Left lung (tissue), 10 donors: ENCODE measurements around the gene KCNT1. TPM values are rescaled to one million over a fixed set of nuclear protein-coding genes. Genes with fewer than 3 reads are reported as not detected.

Experiments
- ATAC-seq: fragments of 200-7000 bp; cut with Tn5 transposase; one replicate; pipeline ENCODE4 v1.9.1; 2020; ENCODE audit warnings: moderate library complexity
- DNase-seq, 4 donors: peaks; one replicate each; pipeline ENCODE4 v3.0.0-alpha.2; 2013 to 2020
- H3K27ac ChIP-seq, 2 donors: fragments of 200-600 bp; sonication (generic) in 1 of 2; one replicate each; pipeline versions ENCODE4 v1.5.0 to v1.8.0; 2020 to 2021
- H3K27me3 ChIP-seq, 2 donors: fragments of 200-600 bp; sonication (generic) in 1 of 2; one replicate each; pipeline versions ENCODE4 v1.5.0 to v1.8.0; 2020 to 2021
- H3K36me3 ChIP-seq, 2 donors: fragments of 200-600 bp; sonication (generic) in 1 of 2; one replicate each; pipeline versions ENCODE4 v1.5.0 to v1.8.0; 2020 to 2021
- H3K4me1 ChIP-seq, 2 donors: fragments of 200-600 bp; one replicate each; pipeline ENCODE4 v1.8.0; 2021
- H3K4me3 ChIP-seq, 2 donors: fragments of 200-600 bp; sonication (generic) in 1 of 2; one replicate each; pipeline versions ENCODE4 v1.5.0 to v1.8.0; 2020 to 2021; ENCODE audit warnings: mild to moderate bottlenecking in 1 of 2
- H3K9me3 ChIP-seq, 2 donors: fragments of 200-600 bp; sonication (generic) in 1 of 2; one replicate each; pipeline versions ENCODE4 v1.5.0 to v1.8.0; 2020 to 2021
- intact Hi-C, 2 donors: fragments of 100-400 bp; cut with DNase I; formaldehyde crosslinking; loops; one replicate each; pipeline versions ENCODE4 v1.11.2 to v1.14.2; 2022
- polyA plus RNA-seq, 6 donors: library from polyadenylated mRNA; unstranded; fragments of 120-200 nt; gene quantifications; one replicate each; pipeline ENCODE4 v1.2.1, GENCODE V29; 2013; ENCODE audit not compliant: insufficient read length in 6 of 6
- total RNA-seq, 2 donors: library from RNA; stranded (reverse); fragmentation: NEBNext Ultra II Directional; extraction: Animal tissue kit (Norgen Biotek cat#: 25700); gene quantifications; one replicate each; pipeline ENCODE4 v1.2.1, GENCODE V29; 2021
- TF ChIP-seq, protein P1 (sequence below), 2 donors: fragments of 200-600 bp; sonication (generic) in 1 of 2; IDR thresholded peaks; one replicate each; pipeline versions ENCODE4 v1.5.0 to v1.8.0; 2021; ENCODE audit warnings: antibody characterized with exemption in 2 of 2
- donor health status: DM: no; HTN: yes; CAD: no.
- donor health status: DM: no; HTN: no; CAD: no.

Gene KCNT1
- total and polyA plus RNA-seq, 8 donors, result 0.26 to 0.89 (median 0.41) TPM

DNA sequence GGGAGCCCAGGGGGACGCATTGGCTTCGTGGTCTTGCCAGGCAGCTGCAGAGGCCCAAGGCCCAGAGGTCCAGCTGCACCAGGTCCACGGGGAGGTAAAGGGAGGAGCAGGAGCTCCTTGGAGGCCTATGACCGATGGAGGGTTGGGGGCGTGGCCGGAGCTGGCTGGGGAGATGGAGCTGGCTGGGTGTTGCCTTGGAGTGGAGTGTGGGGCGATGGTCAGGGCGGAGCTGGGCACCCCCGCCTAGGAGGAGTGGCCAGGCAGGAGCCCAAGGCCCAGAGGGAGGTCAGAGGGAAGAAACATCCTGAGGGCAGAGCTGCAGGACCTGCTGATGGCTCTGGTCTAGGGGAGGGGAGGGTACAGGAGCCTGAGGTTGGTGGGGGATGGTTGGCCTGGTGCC lies 44.6 kb downstream of the KCNT1 start:
- H3K4me1 ChIP-seq, result no peaks in the 10 kb centered on the region
- H3K36me3 ChIP-seq, result no peaks in the 10 kb centered on the region
- H3K4me3 ChIP-seq, result no peak overlapping the region
- TF ChIP-seq, protein P1, sequence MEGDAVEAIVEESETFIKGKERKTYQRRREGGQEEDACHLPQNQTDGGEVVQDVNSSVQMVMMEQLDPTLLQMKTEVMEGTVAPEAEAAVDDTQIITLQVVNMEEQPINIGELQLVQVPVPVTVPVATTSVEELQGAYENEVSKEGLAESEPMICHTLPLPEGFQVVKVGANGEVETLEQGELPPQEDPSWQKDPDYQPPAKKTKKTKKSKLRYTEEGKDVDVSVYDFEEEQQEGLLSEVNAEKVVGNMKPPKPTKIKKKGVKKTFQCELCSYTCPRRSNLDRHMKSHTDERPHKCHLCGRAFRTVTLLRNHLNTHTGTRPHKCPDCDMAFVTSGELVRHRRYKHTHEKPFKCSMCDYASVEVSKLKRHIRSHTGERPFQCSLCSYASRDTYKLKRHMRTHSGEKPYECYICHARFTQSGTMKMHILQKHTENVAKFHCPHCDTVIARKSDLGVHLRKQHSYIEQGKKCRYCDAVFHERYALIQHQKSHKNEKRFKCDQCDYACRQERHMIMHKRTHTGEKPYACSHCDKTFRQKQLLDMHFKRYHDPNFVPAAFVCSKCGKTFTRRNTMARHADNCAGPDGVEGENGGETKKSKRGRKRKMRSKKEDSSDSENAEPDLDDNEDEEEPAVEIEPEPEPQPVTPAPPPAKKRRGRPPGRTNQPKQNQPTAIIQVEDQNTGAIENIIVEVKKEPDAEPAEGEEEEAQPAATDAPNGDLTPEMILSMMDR (IDR thresholded peaks at IDR 0.05), result no peak
- intact Hi-C loops, result no loop called here
- no peaks in the 10 kb centered on the region for H3K9me3 ChIP-seq
- ATAC-seq (no peak), DNase-seq (no peak)
- peaks cover 0 to 87% of the 10 kb centered on the region in 2 donors for H3K27me3 ChIP-seq
- H3K27ac ChIP-seq, result no peak overlapping the region

DNA sequence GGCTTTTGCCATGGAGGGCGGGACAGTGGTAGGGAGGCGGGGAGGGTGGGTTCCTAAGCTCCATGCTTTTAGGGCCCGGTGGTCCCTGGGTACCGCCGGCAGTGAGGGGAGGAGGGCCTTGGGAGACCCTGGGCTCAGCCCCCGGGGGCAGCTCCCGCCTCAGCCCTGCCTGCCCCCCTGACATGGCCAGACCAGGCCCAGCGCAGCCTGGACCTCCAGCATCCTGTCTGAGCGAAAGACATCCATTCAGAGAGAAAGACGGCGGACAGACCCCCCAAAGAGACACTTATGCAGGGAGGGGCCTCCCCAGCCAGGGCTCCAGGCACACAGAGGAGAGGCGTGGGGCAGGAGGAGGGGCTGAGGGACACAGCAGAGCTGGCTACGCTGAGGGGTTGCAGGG lies 45.3 kb downstream of the KCNT1 start:
- DNase-seq, result no peak

DNA sequence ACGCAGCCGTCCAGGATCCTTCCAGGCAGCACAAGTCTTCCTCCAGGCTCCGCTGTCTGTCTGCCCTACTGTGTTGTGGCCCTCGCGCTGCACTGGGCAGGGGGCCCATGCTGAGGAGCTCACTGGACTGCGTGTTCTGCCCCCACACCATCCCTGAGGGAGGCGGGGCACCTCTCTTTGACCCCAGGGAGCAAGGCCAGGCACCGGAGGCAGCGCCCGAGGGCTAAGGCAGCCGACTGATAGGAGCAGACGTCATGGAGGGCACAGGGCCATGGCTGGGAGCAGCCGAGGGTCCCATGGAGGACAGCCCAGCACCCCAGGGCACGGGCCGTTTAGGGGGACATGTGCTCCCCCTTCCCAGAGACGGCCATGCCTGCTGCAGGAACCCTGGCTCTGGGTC lies 46.7 kb downstream of the KCNT1 start:
- no peaks in the 10 kb centered on the region for H3K9me3 ChIP-seq
- peaks cover 0 to 66% of the 10 kb centered on the region in 2 donors for H3K27me3 ChIP-seq
- no peaks in the 10 kb centered on the region for H3K36me3 ChIP-seq
- intact Hi-C loops, result no loop called here
- no peaks in the 10 kb centered on the region for H3K4me1 ChIP-seq
- no peak overlapping the region for H3K4me3 ChIP-seq
- ATAC-seq (no peak), DNase-seq (no peak)
- no peak overlapping the region for H3K27ac ChIP-seq
- TF ChIP-seq, protein P1 (IDR thresholded peaks at IDR 0.05), result no peak

More for the DNA sequence above, 45.3 kb downstream of the KCNT1 start:
- ATAC-seq, result no peak
- TF ChIP-seq, protein P1 (IDR thresholded peaks at IDR 0.05), result no peak
- Histone ChIP-seq H3K36me3 (no peaks in the 10 kb centered on the region), H3K4me3 (no peak overlapping the region), H3K27me3 (peaks cover 0 to 80% of the 10 kb centered on the region in 2 donors), H3K9me3 (no peaks in the 10 kb centered on the region), H3K4me1 (no peaks in the 10 kb centered on the region), H3K27ac (no peak overlapping the region)
- intact Hi-C loops, result no loop called here

DNA sequence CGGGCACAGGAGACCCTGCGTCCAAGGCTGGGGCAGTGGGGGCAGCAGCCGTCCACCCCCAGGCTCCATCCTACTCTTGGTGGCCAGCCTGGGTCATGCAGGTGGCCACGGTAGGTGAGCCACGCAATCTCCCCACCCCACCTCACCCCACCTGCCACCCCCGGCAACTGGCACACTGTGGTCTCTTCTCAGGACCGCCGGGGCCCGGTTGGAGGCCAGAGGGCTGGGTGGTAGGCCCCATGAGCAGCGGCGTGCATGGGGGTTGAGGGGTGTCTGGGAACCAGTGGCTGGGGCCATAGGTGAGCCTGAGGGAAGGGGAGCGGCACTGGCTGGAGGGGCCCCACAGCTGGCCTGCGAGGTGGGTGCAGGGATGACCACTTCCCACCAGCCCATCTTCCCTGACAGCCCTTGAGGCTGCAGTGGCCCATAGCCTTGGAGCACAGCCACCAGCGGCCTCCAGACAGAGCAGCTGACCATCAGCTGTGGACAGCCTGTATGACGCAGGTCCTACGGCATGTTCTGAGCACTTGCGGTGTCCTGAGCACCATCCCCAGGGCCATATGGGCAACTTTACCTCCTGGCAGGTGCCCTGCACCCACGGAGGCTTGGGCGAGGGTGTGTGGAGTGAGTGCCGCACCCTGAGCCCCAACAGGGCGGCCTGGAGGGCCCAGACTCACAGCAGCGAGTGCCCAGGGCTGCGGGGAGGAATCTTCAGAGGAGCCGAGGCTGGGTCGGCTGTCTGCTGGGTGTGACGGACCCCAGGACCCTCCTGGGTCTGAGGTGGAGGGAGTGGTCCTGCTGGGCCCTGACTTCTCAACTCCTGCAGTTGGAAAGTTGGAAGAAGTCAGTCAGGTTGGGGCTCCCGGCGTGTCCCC lies 47.4 kb downstream of the KCNT1 start:
- intact Hi-C loops, result no loop called here
- DNase-seq (no peak), ATAC-seq (no peak)

DNA sequence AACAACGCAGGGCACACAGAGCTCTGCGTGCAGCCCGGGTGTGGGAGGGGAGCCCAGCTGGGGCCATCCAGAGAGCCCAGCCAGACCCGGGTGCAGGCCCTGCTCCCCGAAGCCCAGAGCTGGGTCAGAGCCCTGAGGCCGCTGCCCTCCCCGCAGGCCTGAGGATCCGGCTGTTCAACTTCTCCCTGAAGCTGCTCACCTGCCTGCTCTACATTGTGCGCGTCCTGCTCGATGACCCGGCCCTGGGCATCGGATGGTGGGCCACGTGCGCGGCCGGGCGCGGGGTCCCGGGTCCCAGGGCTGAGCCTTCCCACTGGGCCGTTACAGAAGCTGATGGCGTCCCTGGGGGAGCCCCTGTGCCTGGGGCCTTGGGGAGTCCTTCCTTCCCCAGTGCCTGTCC lies 48.8 kb downstream of the KCNT1 start:
- DNase-seq, result no peak
- H3K4me1 ChIP-seq, result no peaks in the 10 kb centered on the region
- H3K4me3 ChIP-seq, result no peak overlapping the region
- H3K9me3 ChIP-seq, result peaks cover 0 to 2% of the 10 kb centered on the region in 2 donors
- TF ChIP-seq, protein P1 (IDR thresholded peaks at IDR 0.05), result no peak
- no peak overlapping the region for H3K27ac ChIP-seq
- H3K36me3 ChIP-seq, result no peaks in the 10 kb centered on the region
- intact Hi-C loops, result no loop called here
- ATAC-seq, result no peak
- H3K27me3 ChIP-seq, result peaks cover 0 to 63% of the 10 kb centered on the region in 2 donors

More for the DNA sequence above, 47.4 kb downstream of the KCNT1 start:
- H3K27me3 ChIP-seq, result peaks cover 0 to 63% of the 10 kb centered on the region in 2 donors
- H3K36me3 ChIP-seq, result no peaks in the 10 kb centered on the region
- H3K4me1 ChIP-seq, result no peaks in the 10 kb centered on the region
- no peaks in the 10 kb centered on the region for H3K9me3 ChIP-seq
- no peak overlapping the region for H3K27ac ChIP-seq
- TF ChIP-seq, protein P1 (IDR thresholded peaks at IDR 0.05), result no peak
- no peak overlapping the region for H3K4me3 ChIP-seq
